Right ventricle myocardium superior (tissue), 1 donor: ENCODE results near the gene SERHL2. TPM values are rescaled to one million over a fixed set of nuclear protein-coding genes. Genes with fewer than 3 reads are reported as not detected.
A peak's percentile ranks its signal among the peaks of the same experiment; 100 is the strongest.
"Not testable (repeated sequence)": the region's sequence is repeated elsewhere in the genome, so short reads cannot be mapped to it uniquely, and the experiment has no call there.

Experiments used
- ATAC-seq: fragments of 200-7000 bp; cut with Tn5 transposase; one replicate; pipeline ENCODE4 v1.9.1; 2020; ENCODE audit warnings: mild to moderate bottlenecking; ENCODE audit not compliant: poor library complexity
- DNase-seq: peaks from one replicate; pipeline ENCODE4 v3.0.0-alpha.2; 2020
- intact Hi-C: fragments of 100-400 bp; cut with DNase I; formaldehyde crosslinking; loops from one replicate; pipeline ENCODE4 v1.11.2; 2022
- total RNA-seq: library from RNA; stranded (reverse); fragmentation: NEBNext Ultra II Directional; extraction: Animal tissue kit (Norgen Biotek cat#: 25700); gene quantifications from one replicate; pipeline ENCODE4 v1.2.1, GENCODE V29; 2021
- donor health status: DM: no; HTN: yes; CAD: no; lungs with severe emphysema.

Gene SERHL2
- total RNA-seq, 1 donor from 2014 or later, result 2.4 TPM

- DNase-seq, intact Hi-C loops, ATAC-seq: not testable (repeated sequence)
These were observed 10.2 kb downstream of the SERHL2 start for GRCh38 chr22:42563943-42564342.

GRCh38 chr22:42564699-42565098 lies 10.9 kb downstream of the SERHL2 start:
- ATAC-seq (no peak), DNase-seq (peak; percentile 26)
- intact Hi-C loops, result no loop called here

- intact Hi-C loops, result no loop called here
These were observed 12.2 kb downstream of the SERHL2 start for GRCh38 chr22:42565956-42566355.

GRCh38 chr22:42567950-42568349 lies 14.2 kb downstream of the SERHL2 start:
- ATAC-seq, intact Hi-C loops, DNase-seq: not testable (repeated sequence)

More at GRCh38 chr22:42565956-42566355, 12.2 kb downstream of the SERHL2 start:
- DNase-seq (peak; percentile 23), ATAC-seq (no peak)

GRCh38 chr22:42570580-42570979 lies 16.8 kb downstream of the SERHL2 start:
- ATAC-seq, intact Hi-C loops: not testable (repeated sequence)
- peak; percentile 30 for DNase-seq

- ATAC-seq, intact Hi-C loops: not testable (repeated sequence)
- peak; percentile 13 for DNase-seq
These were observed 17.3 kb downstream of the SERHL2 start for GRCh38 chr22:42571068-42571467.

GRCh38 chr22:42574046-42574445 lies 20.3 kb downstream of the SERHL2 start:
- intact Hi-C loops, DNase-seq: not testable (repeated sequence)
- ATAC-seq, result peak; percentile 14

GRCh38 chr22:42574468-42574867 lies 20.7 kb downstream of the SERHL2 start:
- intact Hi-C loops, DNase-seq, ATAC-seq: not testable (repeated sequence)

GRCh38 chr22:42575996-42576574 lies 22.3 kb downstream of the SERHL2 start:
- ATAC-seq, DNase-seq, intact Hi-C loops: not testable (repeated sequence)

- intact Hi-C loops, DNase-seq, ATAC-seq: not testable (repeated sequence)
These were observed 23.4 kb downstream of the SERHL2 start for GRCh38 chr22:42577141-42577540.

- intact Hi-C loops, result no loop called here
- ATAC-seq (no peak), DNase-seq (no peak)
These were observed 24.0 kb downstream of the SERHL2 start for GRCh38 chr22:42577623-42578240.

- ATAC-seq, intact Hi-C loops, DNase-seq: not testable (repeated sequence)
These were observed 26.3 kb downstream of the SERHL2 start for GRCh38 chr22:42580040-42580439.

- DNase-seq, intact Hi-C loops: not testable (repeated sequence)
- ATAC-seq, result peak; percentile 31
These were observed 27.5 kb downstream of the SERHL2 start for GRCh38 chr22:42581194-42581761.

- ATAC-seq (peak; percentile 96), DNase-seq (peak; percentile 88)
- intact Hi-C loops, result no loop called here
These were observed 28.3 kb downstream of the SERHL2 start for GRCh38 chr22:42581762-42582716.

- intact Hi-C loops, result no loop called here
- DNase-seq (no peak), ATAC-seq (no peak)
These were observed 29.2 kb downstream of the SERHL2 start for GRCh38 chr22:42582987-42583386.

GRCh38 chr22:42584364-42584940 lies 30.7 kb downstream of the SERHL2 start:
- ATAC-seq (no peak), DNase-seq (no peak)
- intact Hi-C loops, result no loop called here

- ATAC-seq, result no peak
- intact Hi-C loops, result no loop called here
- DNase-seq, result no peak
These were observed 31.3 kb downstream of the SERHL2 start for GRCh38 chr22:42585096-42585495.

- ATAC-seq (no peak), DNase-seq (no peak)
- intact Hi-C loops, result no loop called here
These were observed 32.6 kb downstream of the SERHL2 start for GRCh38 chr22:42586381-42586780.
